ENCODE measurements around the gene UBTD2.

The UBTD2 gene

DNA sequence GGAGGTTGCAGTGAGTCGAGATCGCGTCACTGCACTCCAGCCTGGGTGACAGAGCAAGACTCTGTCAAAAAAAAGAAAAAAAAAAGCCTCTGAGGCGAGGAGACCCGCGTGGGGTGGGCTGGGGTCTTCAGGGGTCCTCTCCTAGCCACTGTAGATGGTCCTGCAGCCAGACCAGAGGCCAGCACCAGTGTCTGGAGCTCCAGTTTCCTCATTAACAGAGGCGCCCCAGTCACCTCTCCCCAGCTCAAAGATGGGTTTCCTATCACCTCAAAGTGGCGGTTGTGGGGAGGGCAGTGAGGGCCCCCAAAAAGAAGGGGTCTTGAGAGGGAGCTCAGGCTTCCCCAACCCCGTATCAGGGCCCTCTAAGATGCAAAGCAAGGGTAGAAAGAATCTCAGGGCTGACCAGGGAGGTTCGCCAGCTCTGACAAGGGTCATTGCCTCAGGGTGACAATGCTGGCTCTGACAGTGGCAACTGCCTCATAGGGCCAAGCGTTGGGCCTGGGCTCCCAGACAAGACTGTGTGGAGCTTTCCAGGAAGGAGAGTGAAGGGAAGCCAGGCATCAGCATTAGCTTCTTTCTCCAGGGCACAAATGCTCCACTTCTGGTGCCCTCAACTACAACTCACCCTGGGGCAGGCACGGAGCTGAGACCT lies 110.5 kb downstream of the UBTD2 start:
- peak in 40 of 56 donors; percentile 11 to 83 (median 53) for DNase-seq

DNA sequence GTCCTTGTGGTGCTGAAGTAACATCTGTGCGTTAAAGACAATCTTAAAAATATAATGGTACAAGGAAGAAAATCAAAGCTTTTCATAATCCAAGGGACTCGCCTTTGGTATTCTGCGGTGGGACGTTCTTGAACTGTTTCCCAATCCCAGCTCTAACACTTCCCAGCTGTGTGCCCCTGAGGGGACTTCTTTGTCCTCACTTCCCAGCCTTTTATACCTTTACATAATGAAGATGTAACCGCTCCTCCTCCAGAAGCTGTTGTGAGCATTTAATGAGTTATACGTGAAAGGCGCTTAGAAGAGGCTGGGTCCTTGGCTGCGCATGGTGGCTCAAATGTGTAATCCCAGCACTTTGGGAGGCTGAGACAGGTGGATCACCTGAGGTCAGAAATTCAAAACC lies 112.4 kb downstream of the UBTD2 start:
- DNase-seq, result no peak

DNA sequence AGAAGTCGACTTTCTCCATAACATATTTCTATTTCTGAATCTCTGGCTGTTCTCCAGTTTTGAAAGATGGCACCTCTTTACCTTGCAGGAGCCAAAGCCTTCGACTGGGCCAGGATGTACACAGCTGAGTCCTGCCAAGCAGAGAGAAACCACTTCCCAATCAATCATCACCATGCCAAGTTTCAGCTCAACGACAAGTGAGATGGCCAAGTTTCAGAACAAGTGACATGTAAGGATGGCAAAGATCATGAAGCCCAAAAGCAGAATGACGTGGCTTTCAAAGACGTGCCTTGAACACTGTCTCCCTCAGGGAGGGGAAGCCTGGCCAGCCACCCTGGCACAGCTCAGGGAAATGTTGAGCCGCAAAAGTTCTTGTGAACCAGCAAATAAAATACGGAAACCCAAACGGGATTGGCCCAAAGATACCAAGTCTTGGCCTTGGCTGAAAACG lies 113.3 kb downstream of the UBTD2 start:
- no peak for DNase-seq

DNA sequence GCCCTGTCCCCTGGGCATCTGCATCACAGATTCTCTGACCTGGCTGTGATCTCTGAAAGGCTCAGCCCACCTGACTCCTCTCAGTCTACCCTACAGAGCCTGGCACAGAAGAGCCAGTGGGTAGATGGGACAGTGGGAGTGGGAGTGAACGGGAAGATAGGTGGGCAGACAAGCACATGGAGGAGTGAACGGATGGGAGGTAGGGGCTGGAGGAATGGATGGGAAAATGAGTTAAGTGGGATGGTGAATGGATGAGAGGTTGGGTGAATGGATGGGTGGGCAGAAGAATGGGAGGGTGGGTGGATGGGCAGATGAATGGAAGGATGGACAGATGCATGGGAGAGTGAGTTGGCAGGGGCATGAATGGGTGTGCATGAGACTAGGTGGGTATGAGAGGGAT lies 114.3 kb downstream of the UBTD2 start:
- DNase-seq, result no peak

DNA sequence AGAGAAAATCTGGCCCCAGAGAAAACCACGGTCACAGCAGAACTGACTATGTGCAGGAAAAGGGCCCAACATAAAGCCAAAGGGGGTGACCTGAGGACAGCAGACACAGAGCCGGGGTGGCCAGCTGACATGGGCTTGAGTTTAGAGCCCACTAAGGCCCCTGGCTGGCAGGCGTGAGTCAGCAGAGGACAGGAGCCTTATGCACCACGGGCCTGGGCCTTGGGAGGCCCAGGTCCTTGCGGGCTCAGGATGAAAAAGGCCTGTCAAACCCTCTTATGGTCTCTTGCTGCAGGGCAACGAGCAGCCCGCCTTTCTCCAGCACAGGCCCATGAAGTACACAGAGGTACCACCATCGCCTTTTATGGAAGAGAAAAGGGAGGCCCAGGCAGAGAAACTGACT lies 115.3 kb downstream of the UBTD2 start:
- no peak for DNase-seq

DNA sequence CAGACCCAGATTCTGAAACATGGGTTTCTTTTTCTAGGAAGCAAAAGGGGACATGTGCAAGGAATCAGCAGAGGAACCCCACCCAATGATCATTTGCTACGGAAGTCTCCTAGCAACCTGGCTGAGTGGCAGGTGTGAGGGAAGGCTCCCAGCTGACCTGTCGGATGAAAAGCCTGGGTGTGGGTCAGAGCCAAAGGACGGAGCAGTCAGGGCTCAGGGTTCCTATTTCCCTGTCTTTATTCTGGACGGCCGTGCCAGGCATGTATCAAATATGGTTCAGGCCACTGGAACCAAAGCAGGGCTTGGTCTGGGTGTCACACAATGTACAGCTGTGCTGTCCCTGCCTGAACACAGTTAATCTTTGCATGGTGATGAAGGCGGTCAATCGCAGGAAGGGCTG lies 115.7 kb downstream of the UBTD2 start:
- no peak for DNase-seq

DNA sequence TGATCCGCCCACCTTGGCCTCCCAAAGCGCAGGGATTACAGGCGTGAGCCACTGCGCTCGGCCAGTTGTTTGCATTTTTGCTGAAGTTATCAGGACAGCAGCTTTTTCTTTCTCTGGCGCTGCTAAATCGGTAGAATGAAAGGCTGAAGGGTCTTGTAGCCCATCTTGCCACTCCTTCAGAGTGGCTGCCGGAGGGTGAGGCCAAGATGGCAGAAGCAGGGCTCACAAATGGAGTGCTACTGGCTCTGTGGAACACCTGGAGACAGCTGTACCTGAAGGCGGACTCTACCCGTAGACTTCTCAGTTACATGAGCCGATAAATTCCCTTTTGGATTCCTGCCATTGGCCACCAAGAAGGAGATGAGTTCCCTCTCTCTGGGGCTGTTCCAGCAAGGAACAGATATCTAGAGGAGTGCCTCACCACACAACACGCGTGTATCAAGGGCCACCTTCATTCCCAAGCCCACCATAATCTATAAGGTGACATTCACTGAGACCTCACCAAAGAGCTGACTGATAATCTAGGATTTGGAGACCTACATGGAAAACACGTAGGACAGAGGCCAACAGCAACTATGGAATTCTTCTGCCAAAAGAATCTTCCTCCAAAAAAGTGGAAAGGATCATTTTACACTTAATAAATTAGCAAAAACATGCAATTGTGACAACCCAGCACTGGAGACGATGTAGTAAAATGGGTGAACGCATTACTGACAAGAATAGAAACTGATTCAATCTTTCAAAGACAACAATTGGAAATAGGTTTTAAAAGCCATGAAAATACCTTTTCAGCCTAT lies 117.3 kb downstream of the UBTD2 start:
- no peak for DNase-seq

DNA sequence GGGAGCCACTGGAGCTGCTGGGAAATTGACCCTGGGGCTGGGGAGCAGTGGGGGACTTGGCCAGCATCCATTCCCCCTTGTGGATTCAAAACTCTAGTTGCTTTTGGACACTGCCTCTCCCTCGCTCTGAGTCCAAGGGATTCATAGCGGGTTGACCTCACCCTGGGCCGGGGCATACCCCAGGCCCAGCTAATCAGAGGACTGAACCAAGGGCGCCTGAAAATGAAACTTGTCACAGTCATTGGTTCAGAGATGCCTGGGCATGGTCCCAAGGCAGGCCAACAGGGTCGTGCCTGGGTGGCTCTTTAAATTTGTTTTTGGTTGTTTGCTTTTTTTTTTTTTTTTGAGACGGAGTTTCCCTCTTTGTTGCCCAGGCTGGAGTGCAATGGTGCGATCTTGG lies 118.1 kb downstream of the UBTD2 start:
- no peak for DNase-seq

DNA sequence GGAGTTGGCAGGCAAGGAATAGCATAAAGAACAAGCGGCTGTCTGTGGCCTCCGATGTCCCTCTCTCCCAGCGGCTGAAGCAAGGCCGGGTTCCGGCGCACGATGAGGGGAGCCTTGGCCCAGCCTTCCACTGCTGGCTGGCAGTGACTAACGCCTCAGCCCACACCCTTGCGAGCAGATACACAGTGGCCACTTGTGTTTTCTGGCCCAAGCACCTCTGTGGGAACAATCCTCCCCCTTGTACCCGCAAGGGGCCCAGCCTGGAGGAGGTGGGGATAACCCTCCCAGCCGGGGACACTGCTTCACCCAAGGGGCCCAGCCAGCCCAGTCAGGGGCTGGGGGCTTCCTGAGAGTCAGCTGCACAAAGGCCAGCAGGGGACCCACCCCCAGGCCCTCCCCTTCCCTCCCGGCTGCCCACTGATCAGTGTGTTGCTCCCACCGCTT lies 118.8 kb downstream of the UBTD2 start:
- DNase-seq, result peak in 39 of 56 donors; percentile 14 to 74 (median 51)

DNA sequence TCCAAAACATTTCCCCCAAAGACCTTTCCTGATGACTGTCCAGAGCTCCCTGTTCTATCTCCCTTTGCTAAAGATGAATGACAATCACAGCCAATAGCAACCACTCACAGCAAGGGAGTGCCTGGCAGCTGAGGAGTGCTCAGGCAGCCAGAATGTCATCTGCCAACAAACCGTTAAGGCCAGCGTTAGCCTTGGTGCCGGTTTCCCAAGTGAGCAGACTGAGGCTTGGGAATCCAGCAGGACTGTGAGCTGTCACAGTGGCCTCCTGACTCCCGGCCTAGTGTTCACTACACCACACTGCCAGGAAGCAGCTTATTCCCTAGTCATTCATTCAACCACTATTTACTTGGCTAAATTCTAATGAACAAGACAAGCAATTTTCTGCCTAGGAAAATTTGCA lies 120.2 kb downstream of the UBTD2 start:
- peak in 29 of 56 donors; percentile 20 to 78 (median 42) for DNase-seq

DNA sequence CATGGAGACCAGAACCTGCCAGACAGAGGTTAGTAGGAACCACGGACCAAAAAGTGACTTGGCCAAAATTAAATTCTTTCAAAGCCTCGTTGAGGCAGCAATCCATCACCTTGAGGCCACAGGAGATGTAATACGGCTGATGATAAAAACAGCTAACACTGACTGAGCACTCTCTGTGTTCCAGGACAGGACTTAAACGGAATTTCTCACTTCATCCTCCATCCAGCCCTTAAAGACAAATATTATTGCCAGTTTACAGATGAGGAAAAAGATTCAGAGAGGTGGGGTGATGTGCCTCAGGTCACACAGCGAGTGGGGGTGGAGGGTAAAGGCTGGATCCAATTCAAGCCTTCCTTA lies 120.6 kb downstream of the UBTD2 start:
- DNase-seq, result no peak

DNA sequence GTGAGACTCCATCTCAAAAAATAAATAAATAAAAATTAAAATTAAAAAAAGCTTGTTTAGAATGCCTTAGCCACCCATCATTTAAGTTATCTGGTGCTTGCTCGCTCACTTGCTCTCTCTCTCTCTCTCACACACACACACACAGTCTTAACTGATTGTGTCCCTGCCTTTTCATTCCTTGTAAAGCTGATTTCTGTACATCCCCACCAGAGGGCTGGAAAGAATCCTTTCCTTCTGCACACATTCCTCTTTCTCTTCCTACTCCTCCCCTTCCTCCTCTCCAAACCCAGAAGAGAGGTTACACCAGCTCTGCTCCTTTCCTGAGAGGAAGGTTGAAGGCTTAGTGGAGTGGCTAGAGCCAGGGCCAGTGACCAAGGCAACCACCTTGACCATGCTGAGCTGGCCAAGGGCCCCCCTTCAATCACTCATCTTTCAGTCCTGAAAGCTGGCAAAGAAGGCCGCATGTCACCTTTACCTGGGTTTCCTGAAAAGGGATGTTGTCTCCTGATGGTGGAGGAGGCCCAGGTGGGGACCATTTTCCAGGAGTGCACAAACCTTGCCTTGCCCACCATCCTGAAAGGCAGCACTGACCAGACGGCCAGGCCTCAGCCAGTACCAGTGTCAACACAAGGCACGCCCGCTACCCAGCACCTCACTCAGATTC lies 121.1 kb downstream of the UBTD2 start:
- DNase-seq, result no peak

DNA sequence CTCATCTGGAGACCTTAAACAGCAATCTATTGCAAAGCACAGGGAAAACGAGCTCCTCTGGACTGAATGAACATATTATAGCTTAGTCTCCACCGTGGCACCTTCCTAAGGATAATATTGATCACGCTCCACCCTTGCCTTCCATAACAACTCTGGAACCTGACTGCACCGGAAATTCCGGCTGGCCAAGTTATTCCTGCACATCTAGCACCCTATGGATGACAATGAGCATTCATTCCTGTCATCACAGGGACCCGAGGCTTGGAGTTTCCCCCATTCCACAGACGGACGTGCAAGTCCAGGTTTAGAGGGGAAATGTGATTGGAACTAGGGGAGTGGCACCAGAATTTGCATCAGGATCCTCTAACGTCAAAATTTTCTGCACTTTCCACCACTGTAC lies 123.1 kb downstream of the UBTD2 start:
- no peak for DNase-seq
